ENCODE results near the gene SREK1IP1. TPM values are rescaled to one million over a fixed set of nuclear protein-coding genes. Genes with fewer than 3 reads are reported as not detected.

The SREK1IP1 gene
- total and polyA plus RNA-seq, 10 of the 15 experiments (the other 5 are each of a cell fraction or from before 2014, with no cell fraction given) = 9.1 to 60.3 (median 26.9) TPM

- TF ChIP-seq USF1 (IDR thresholded peaks at IDR 0.05; ENCODE audit: borderline replicate concordance, extremely low read length, insufficient read depth, low read depth, low read length) (no peak), ZNF207 (IDR thresholded peaks at IDR 0.05; ENCODE audit: borderline replicate concordance) (no peak), HCFC1 (IDR thresholded peaks at IDR 0.05; ENCODE audit: low read length) (no peak), RB1 (IDR thresholded peaks at IDR 0.05; ENCODE audit: borderline replicate concordance) (no peak)
Measured at GRCh38 chr5:64792469-64792868, 24.0 kb upstream of the SREK1IP1 start (continued).

GRCh38 chr5:64790210-64790609, 21.7 kb upstream of the SREK1IP1 start:
- in situ Hi-C loops (cut with MboI) = no loop called here
- no peak for FAIRE-seq
- TF ChIP-seq SREBF2 (IDR thresholded peaks at IDR 0.05; ENCODE audit: low read length) (no peak), TBL1XR1 (IDR thresholded peaks at IDR 0.05; ENCODE audit: low read depth, low read length) (no peak), POLR2AphosphoS2 (IDR thresholded peaks at IDR 0.05; ENCODE audit: low read depth, low read length) (no peak), TCF12 (IDR thresholded peaks at IDR 0.05; ENCODE audit: low read depth, low read length) (no peak), ZNF24 (IDR thresholded peaks at IDR 0.05) (no peak), IRF5 (IDR thresholded peaks at IDR 0.05; ENCODE audit: borderline replicate concordance) (no peak), EED (IDR thresholded peaks at IDR 0.05; ENCODE audit: low read depth) (no peak), SUZ12 (IDR thresholded peaks at IDR 0.05; ENCODE audit: unreplicated experiment) (no peak), MYB (IDR thresholded peaks at IDR 0.05; ENCODE audit: borderline replicate concordance, low read depth, low read length) (no peak), POLR2AphosphoS5 (IDR thresholded peaks at IDR 0.05; ENCODE audit: low read length) (no peak), ZBTB11 (CRISPR knock-in tag; IDR thresholded peaks at IDR 0.05) (no peak), RUNX3 (IDR thresholded peaks at IDR 0.05; ENCODE audit: low read length) (no peak)

More at GRCh38 chr5:64790210-64790609, 21.7 kb upstream of the SREK1IP1 start:
- H3K27ac ChIP-seq (ENCODE audit: control insufficient read depth, insufficient read depth) = no peak overlapping the region
- H3K9me3 ChIP-seq (replicated peaks; ENCODE audit: control insufficient read depth, insufficient read depth, low read length) = no peaks in the 10 kb centered on the region; the same call in 2 of the 3 replicates
- no peaks in the 10 kb centered on the region for H3K79me2 ChIP-seq (ENCODE audit: control insufficient read depth, insufficient read depth, low read length)
- H3K9ac ChIP-seq (ENCODE audit: control insufficient read depth, insufficient read depth, low read length) = no peak overlapping the region
- intact Hi-C loops (cut with micrococcal nuclease; ENCODE audit: unreplicated experiment) = no loop called here
- no peak overlapping the region for H3K4me3 ChIP-seq
- BruUV-seq (replicated peaks) = no TSS peak
- H3K27me3 ChIP-seq (replicated peaks in 1 of 2; ENCODE audit: control insufficient read depth in 2 of 2, insufficient read depth in 2 of 2, low read length in 1 of 2) = no peaks in the 10 kb centered on the region
- ChIA-PET SMC1A (ENCODE audit: uncharacterized antibody, unreplicated experiment) (interaction anchor here (1.9 kb wide), 1 partner anchor 20 kb away, joined by 4 read pairs; no protein-coding TSS in a partner anchor), CTCF (interaction anchor here (0.7 to 1.4 kb wide), 2 partner anchors 20 to 178 kb away, joined by 3 to 4 read pairs; no protein-coding TSS in a partner anchor), RAD21 (ENCODE audit: unreplicated experiment) (no interaction called here), POLR2A (no interaction called here)
- H2AFZ ChIP-seq (ENCODE audit: control insufficient read depth, low read depth, low read length) = no peak overlapping the region
- DNase-seq (ENCODE audit: low read depth, low spot score) (no peak), ATAC-seq (no peak)
- WGBS (ENCODE audit: insufficient coverage, insufficient replicate concordance, low lambda C conversion rate, missing lambda C conversion rate) = 96% methylated on average over 1 of the region's 1 CpG
- no peaks in the 10 kb centered on the region for H4K20me1 ChIP-seq (ENCODE audit: control insufficient read depth, insufficient read depth)
- H3K36me3 ChIP-seq (ENCODE audit: control insufficient read depth in 2 of 2, insufficient read depth in 2 of 2, low read length in 1 of 2) = peaks cover 0 to 9% of the 10 kb centered on the region in 2 experiments; a peak in 2 of 4 replicates
- no peak overlapping the region for H3K4me2 ChIP-seq (ENCODE audit: control insufficient read depth, insufficient read depth)
- no peaks in the 10 kb centered on the region for H3K4me1 ChIP-seq (ENCODE audit: control insufficient read depth, insufficient read depth, low read length)

All from GM12878 (cell line).